Putamen (tissue), 1 donor: Measurements from ENCODE around the gene STARD5.

Experiments
- DNase-seq: peaks from one replicate; pipeline ENCODE4 v3.0.0-alpha.2; 2016; ENCODE audit warnings: low spot score

The STARD5 gene

GRCh38 chr15:81292523-81293001, 31.4 kb downstream of the STARD5 start:
- no peak for DNase-seq

GRCh38 chr15:81291916-81292522, 31.9 kb downstream of the STARD5 start:
- no peak for DNase-seq

GRCh38 chr15:81289910-81290309, 34.0 kb downstream of the STARD5 start:
- DNase-seq, result no peak

GRCh38 chr15:81288616-81289015, 35.3 kb downstream of the STARD5 start:
- DNase-seq, result no peak

GRCh38 chr15:81288040-81288439, 35.9 kb downstream of the STARD5 start:
- no peak for DNase-seq

GRCh38 chr15:81286621-81287121, 37.3 kb downstream of the STARD5 start:
- DNase-seq, result no peak

GRCh38 chr15:81285461-81285860, 38.5 kb downstream of the STARD5 start:
- DNase-seq, result no peak

GRCh38 chr15:81284256-81285031, 39.5 kb downstream of the STARD5 start:
- DNase-seq, result no peak

- no peak for DNase-seq
Observed at GRCh38 chr15:81282911-81283310, 41.0 kb downstream of the STARD5 start.

GRCh38 chr15:81282606-81282895, 41.4 kb downstream of the STARD5 start:
- no peak for DNase-seq

- DNase-seq, result no peak
Observed at GRCh38 chr15:81281766-81282605, 42.0 kb downstream of the STARD5 start.

- DNase-seq, result no peak
Observed at GRCh38 chr15:81281456-81281735, 42.5 kb downstream of the STARD5 start.

GRCh38 chr15:81280696-81281455, 43.1 kb downstream of the STARD5 start:
- no peak for DNase-seq

- no peak for DNase-seq
Observed at GRCh38 chr15:81279621-81280485, 44.1 kb downstream of the STARD5 start.

GRCh38 chr15:81278306-81279029, 45.5 kb downstream of the STARD5 start:
- no peak for DNase-seq

- DNase-seq, result no peak
Observed at GRCh38 chr15:81277851-81278250, 46.1 kb downstream of the STARD5 start.

- no peak for DNase-seq
Observed at GRCh38 chr15:81276967-81277366, 47.0 kb downstream of the STARD5 start.

GRCh38 chr15:81275711-81276392, 48.1 kb downstream of the STARD5 start:
- DNase-seq, result no peak

GRCh38 chr15:81274931-81275707, 48.8 kb downstream of the STARD5 start:
- DNase-seq, result peak; percentile 84
